ENCODE data around the gene SLAMF8. TPM values are rescaled to one million over a fixed set of nuclear protein-coding genes. Genes with fewer than 3 reads are reported as not detected.

The SLAMF8 gene
- total and polyA plus RNA-seq, 2 donors (not counting 1 experiment from before 2014, with no cell fraction given) = 0.54 TPM; not detected in 1

DNA sequence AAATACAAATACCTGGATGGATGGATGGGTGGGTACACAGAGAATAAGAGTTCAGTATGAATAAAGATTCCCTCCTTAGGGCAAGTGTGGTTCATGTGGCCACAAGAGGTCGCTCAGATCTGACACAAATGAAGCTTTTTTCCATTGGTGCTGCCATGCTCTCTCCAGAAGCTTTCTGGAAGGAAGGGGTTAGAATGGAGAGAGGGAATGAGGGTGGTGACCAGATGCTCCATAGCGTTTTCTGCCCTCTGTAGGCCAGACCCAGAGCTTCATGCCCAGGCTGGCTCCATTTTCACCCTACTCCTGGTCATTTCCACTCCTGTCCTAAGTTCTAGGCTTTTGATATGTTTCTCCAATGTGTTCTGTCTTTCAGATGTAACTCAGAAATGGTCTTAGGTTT, 27.8 kb upstream of the SLAMF8 start:
- ChIA-PET CTCF (interaction anchor here (0.7 to 11.7 kb wide), 34 partner anchors 9 to 232 kb away, joined by 3 to 252 read pairs (median 5); partner anchors contain the start of genes DUSP23, IGSF9 and TAGLN2), POLR2A (no interaction called here)
- no peaks in the 10 kb centered on the region for H3K79me2 ChIP-seq (ENCODE audit: control insufficient read depth, insufficient read depth, low read length)
- H3K4me2 ChIP-seq (replicated peaks; ENCODE audit: low read depth, low read length, poor library complexity, severe bottlenecking) = no peak overlapping the region
- no peak overlapping the region for H3K4me3 ChIP-seq (ENCODE audit: control extremely low read depth in 1 of 5, extremely low read depth in 1 of 5, insufficient read depth in 1 of 5, low read depth in 2 of 5, low read length in 4 of 5)
- no peak for TF ChIP-seq EZH2 (IDR thresholded peaks at IDR 0.05; ENCODE audit: borderline replicate concordance, insufficient read depth, low read depth, low read length, poor library complexity, severe bottlenecking)
- TF ChIP-seq, protein P1, sequence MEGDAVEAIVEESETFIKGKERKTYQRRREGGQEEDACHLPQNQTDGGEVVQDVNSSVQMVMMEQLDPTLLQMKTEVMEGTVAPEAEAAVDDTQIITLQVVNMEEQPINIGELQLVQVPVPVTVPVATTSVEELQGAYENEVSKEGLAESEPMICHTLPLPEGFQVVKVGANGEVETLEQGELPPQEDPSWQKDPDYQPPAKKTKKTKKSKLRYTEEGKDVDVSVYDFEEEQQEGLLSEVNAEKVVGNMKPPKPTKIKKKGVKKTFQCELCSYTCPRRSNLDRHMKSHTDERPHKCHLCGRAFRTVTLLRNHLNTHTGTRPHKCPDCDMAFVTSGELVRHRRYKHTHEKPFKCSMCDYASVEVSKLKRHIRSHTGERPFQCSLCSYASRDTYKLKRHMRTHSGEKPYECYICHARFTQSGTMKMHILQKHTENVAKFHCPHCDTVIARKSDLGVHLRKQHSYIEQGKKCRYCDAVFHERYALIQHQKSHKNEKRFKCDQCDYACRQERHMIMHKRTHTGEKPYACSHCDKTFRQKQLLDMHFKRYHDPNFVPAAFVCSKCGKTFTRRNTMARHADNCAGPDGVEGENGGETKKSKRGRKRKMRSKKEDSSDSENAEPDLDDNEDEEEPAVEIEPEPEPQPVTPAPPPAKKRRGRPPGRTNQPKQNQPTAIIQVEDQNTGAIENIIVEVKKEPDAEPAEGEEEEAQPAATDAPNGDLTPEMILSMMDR (IDR thresholded peaks at IDR 0.05) = peak; percentile 75
- Mint-ChIP-seq H3K4me3 (no peak overlapping the region), H3K4me1 (peaks cover 9% of the 10 kb centered on the region), H3K27me3 (peaks cover 54% of the 10 kb centered on the region), H3K9me3 (ENCODE audit: insufficient read depth) (no peaks in the 10 kb centered on the region), H3K27ac (no peak overlapping the region)
- ATAC-seq (ENCODE audit: low read depth) (peak; percentile 56), DNase-seq (peak; percentile 65)
- H3K9ac ChIP-seq (ENCODE audit: low read length) = no peak overlapping the region
- intact Hi-C loops (cut with micrococcal nuclease) = loop anchor here (1.0 to 2.0 kb wide), 4 partner anchors 18 to 208 kb away; partner anchors contain the start of genes DUSP23 and IGSF9
- no peak overlapping the region for H3K27ac ChIP-seq (ENCODE audit: low read length in 2 of 2)
- no peaks in the 10 kb centered on the region for H4K20me1 ChIP-seq (ENCODE audit: control insufficient read depth, insufficient read depth, low read length, poor library complexity, severe bottlenecking)
- peaks cover 0 to 30% (median 15%) of the 10 kb centered on the region in 4 experiments for H3K27me3 ChIP-seq (replicated peaks in 1 of 4; ENCODE audit: control extremely low read depth in 1 of 4, control insufficient read depth in 3 of 4, insufficient read depth in 4 of 4, low read length in 3 of 4)
- H3K9me3 ChIP-seq (ENCODE audit: control extremely low read depth in 1 of 3, control insufficient read depth in 2 of 3, insufficient read depth in 1 of 3, low read length in 2 of 3) = no peaks in the 10 kb centered on the region
- H2AFZ ChIP-seq (ENCODE audit: insufficient read depth, low read depth, low read length, poor library complexity, severe bottlenecking) = no peak overlapping the region
- H3K4me1 ChIP-seq (ENCODE audit: control insufficient read depth in 2 of 2, insufficient read depth in 2 of 2, low read length in 2 of 2) = peaks cover 0 to 7% of the 10 kb centered on the region in 2 donors
- 13% methylated on average over 1 of the region's 2 CpGs for WGBS (ENCODE audit: insufficient coverage)
- no peaks in the 10 kb centered on the region for H3K36me3 ChIP-seq (replicated peaks in 1 of 2; ENCODE audit: control extremely low read depth in 1 of 2, control insufficient read depth in 1 of 2, extremely low read depth in 1 of 2, insufficient read depth in 2 of 2, low read length in 1 of 2)

DNA sequence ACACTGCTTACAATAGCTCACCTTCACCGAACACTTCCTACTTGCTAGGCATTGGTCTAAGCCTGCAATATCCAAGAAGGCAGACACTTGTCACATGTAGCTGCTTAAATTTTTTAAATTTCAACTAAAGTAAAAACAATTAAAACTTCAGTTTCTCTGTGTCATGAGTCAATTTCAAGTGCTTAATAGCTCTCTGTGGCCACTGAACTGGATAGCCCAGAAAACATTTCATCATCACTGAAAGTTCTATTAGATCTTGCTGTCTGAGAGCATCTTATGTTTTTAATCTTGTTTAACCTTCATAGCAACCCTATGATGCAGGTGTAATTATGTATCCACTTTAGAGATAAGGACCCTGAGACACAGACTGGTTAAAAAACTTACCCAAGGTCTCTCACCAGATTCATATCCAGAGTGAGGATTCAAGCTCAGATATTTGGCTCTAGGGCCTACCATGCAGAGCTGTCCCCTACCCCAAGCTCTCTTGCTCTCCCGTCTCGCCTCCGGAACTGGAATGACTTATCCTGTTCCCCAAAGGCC, 27.2 kb upstream of the SLAMF8 start:
- TF ChIP-seq, protein P1 (IDR thresholded peaks at IDR 0.05) = no peak
- no peak for TF ChIP-seq EZH2 (IDR thresholded peaks at IDR 0.05; ENCODE audit: borderline replicate concordance, insufficient read depth, low read depth, low read length, poor library complexity, severe bottlenecking)
- H3K27me3 Mint-ChIP-seq = peaks cover 58% of the 10 kb centered on the region
- WGBS (ENCODE audit: insufficient coverage) = 100% methylated on average over 3 of the region's 4 CpGs
- H3K27ac Mint-ChIP-seq = no peak overlapping the region
- ATAC-seq (ENCODE audit: low read depth) (no peak), DNase-seq (no peak)
- Histone ChIP-seq H3K9ac (ENCODE audit: low read length) (no peak overlapping the region), H3K27me3 (replicated peaks in 1 of 4; ENCODE audit: control extremely low read depth in 1 of 4, control insufficient read depth in 3 of 4, insufficient read depth in 4 of 4, low read length in 3 of 4) (peaks cover 0 to 33% (median 18%) of the 10 kb centered on the region in 4 experiments), H3K36me3 (replicated peaks in 1 of 2; ENCODE audit: control extremely low read depth in 1 of 2, control insufficient read depth in 1 of 2, extremely low read depth in 1 of 2, insufficient read depth in 2 of 2, low read length in 1 of 2) (no peaks in the 10 kb centered on the region), H3K9me3 (ENCODE audit: control extremely low read depth in 1 of 3, control insufficient read depth in 2 of 3, insufficient read depth in 1 of 3, low read length in 2 of 3) (no peaks in the 10 kb centered on the region), H3K4me1 (ENCODE audit: control insufficient read depth in 2 of 2, insufficient read depth in 2 of 2, low read length in 2 of 2) (peaks cover 0 to 7% of the 10 kb centered on the region in 2 donors), H3K4me3 (ENCODE audit: control extremely low read depth in 1 of 5, extremely low read depth in 1 of 5, insufficient read depth in 1 of 5, low read depth in 2 of 5, low read length in 4 of 5) (no peak overlapping the region), H2AFZ (ENCODE audit: insufficient read depth, low read depth, low read length, poor library complexity, severe bottlenecking) (no peak overlapping the region), H3K79me2 (ENCODE audit: control insufficient read depth, insufficient read depth, low read length) (no peaks in the 10 kb centered on the region), H3K4me2 (replicated peaks; ENCODE audit: low read depth, low read length, poor library complexity, severe bottlenecking) (no peak overlapping the region), H3K27ac (ENCODE audit: low read length in 2 of 2) (no peak overlapping the region), H4K20me1 (ENCODE audit: control insufficient read depth, insufficient read depth, low read length, poor library complexity, severe bottlenecking) (no peaks in the 10 kb centered on the region)
- peaks cover 9% of the 10 kb centered on the region for H3K4me1 Mint-ChIP-seq
- intact Hi-C loops (cut with micrococcal nuclease) = loop anchor here (1.0 to 2.0 kb wide), 3 partner anchors 19 to 208 kb away; partner anchors contain the start of gene DUSP23
- no peaks in the 10 kb centered on the region for H3K9me3 Mint-ChIP-seq (ENCODE audit: insufficient read depth)
- H3K4me3 Mint-ChIP-seq = no peak overlapping the region
- ChIA-PET POLR2A (no interaction called here), CTCF (interaction anchor here (0.6 to 11.7 kb wide), 34 partner anchors 8 to 1053 kb away, joined by 3 to 252 read pairs (median 5); partner anchors contain the start of genes DUSP23, IGSF9 and TAGLN2)
